ENCODE measurements around the gene SPEG.
"Not testable (repeated sequence)": the region's sequence is repeated elsewhere in the genome, so short reads cannot be mapped to it uniquely, and the experiment has no call there.

The SPEG gene

DNA sequence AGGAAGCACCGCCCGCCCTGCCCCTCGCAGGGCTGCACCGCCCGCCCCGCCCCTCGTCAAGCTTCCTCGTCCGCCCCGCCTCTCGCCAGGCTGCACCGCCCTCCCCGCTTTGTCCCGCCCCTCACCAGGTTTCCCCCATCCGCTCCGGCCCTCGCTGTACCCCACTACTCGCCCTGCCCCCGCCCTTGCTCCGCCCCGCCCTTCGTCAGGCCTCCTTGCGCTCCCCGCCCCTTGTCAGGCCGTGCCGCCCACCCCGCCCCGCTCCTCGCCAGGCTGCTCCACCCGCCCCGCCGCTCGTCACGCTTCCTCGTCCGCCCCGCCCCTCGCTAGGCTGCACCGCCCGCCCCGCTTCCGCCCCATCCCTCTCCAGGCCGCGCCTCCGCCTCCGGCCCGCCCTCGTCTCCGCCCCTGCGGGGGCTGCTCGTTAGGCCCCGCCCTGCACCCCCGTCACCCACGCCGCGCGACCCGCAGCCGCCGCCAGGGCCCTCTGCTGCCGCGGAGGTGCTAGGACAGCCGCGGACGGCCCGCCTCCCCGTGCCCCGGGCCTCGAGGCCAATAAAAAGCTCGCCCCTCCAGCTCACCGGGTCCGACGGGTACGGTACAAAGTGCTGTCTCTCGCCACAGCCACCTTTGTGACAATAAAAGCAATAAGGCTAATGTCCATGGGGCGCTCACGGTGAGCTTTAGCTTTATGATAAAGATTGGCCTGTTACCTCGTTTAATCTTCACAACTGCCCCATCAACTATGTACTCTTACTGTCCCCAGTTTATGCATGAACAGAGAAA lies 46.3 kb upstream of the SPEG start:
- TF ChIP-seq, protein P1, sequence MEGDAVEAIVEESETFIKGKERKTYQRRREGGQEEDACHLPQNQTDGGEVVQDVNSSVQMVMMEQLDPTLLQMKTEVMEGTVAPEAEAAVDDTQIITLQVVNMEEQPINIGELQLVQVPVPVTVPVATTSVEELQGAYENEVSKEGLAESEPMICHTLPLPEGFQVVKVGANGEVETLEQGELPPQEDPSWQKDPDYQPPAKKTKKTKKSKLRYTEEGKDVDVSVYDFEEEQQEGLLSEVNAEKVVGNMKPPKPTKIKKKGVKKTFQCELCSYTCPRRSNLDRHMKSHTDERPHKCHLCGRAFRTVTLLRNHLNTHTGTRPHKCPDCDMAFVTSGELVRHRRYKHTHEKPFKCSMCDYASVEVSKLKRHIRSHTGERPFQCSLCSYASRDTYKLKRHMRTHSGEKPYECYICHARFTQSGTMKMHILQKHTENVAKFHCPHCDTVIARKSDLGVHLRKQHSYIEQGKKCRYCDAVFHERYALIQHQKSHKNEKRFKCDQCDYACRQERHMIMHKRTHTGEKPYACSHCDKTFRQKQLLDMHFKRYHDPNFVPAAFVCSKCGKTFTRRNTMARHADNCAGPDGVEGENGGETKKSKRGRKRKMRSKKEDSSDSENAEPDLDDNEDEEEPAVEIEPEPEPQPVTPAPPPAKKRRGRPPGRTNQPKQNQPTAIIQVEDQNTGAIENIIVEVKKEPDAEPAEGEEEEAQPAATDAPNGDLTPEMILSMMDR (IDR thresholded peaks at IDR 0.05; ENCODE audit: borderline replicate concordance, control extremely low read depth, extremely low read depth, insufficient read depth, missing control alignments): peak; percentile 80
- in situ Hi-C loops (cut with MboI; ENCODE audit: low sequenced_read_pairs, unreplicated experiment): no loop called here
- peak; percentile 99 for DNase-seq (ENCODE audit: low spot score)

DNA sequence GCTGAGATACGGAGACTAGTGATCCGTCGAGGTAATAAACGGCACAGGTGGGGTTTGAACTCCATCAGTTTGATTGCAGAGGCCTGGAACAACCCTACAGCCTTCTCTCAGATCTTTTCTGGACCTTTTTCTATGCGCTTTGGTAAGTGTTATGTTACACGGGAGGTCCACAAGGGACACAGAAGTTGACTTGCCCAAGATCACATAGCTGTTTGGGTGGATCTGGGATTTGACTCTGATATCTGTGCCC lies 45.8 kb upstream of the SPEG start:
- DNase-seq (ENCODE audit: low spot score): no peak
- in situ Hi-C loops (cut with MboI; ENCODE audit: low sequenced_read_pairs, unreplicated experiment): no loop called here
- TF ChIP-seq, protein P1 (IDR thresholded peaks at IDR 0.05; ENCODE audit: borderline replicate concordance, control extremely low read depth, extremely low read depth, insufficient read depth, missing control alignments): no peak

DNA sequence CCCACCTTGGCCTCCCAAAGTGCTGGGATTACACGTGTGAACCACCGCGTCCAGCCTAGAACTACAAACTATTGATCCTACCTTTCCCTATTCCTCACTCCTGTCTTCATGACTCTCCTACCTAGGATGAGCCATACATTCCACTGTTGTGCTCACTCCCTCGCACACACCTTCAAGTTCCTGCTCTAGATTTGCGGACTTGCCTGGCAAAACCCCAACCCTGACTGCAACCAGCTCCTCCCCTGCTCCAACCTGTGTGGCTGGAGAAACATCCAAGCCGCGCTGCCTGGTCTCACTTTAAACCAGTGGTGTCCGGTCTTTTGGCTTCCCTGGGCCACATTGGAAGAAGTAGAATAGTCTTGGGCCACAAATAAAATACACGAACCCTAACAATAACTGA lies 41.9 kb upstream of the SPEG start:
- DNase-seq (ENCODE audit: low spot score): no peak
- TF ChIP-seq, protein P1 (IDR thresholded peaks at IDR 0.05; ENCODE audit: borderline replicate concordance, control extremely low read depth, extremely low read depth, insufficient read depth, missing control alignments): no peak
- in situ Hi-C loops (cut with MboI; ENCODE audit: low sequenced_read_pairs, unreplicated experiment): no loop called here

DNA sequence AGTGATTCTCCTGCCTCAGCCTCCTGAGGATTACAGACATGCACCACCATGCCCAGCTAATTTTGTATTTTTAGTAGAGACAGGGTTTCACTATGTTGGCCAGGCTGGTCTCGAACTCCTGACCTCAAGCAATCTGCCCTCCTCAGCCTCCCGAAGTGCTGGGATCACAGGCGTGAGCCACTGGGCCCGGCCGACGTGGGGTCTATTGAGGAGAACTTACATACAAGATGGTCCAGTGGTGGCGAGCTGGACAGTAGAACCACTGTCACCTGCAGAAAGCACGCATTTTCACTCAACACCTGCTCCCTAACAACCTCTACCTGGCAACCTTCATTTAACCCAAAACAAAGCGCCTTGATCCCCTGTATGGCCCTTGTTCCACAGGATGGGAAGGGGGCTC lies 39.6 kb upstream of the SPEG start:
- in situ Hi-C loops (cut with MboI; ENCODE audit: low sequenced_read_pairs, unreplicated experiment): not testable (repeated sequence)

DNA sequence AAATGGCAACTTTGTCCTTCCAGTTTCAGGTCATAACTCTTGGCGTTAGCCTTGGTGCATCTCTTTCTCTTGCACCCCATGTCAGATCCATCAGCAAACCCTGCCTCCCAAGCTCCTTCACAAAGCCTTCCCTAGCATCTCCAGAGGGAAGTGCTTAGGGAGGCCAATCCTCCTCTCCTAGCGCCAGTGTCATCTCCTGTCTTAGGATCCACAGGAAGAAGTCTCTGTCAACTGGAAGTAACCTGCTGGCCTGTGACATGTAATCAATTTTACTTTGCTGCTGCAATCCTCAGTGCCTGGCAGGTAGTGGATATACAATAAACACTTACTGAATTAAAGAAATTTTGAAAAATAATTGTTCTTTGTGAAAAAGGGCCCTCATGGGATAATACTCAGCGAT lies 39.0 kb upstream of the SPEG start:
- TF ChIP-seq, protein P1 (IDR thresholded peaks at IDR 0.05; ENCODE audit: borderline replicate concordance, control extremely low read depth, extremely low read depth, insufficient read depth, missing control alignments): no peak
- in situ Hi-C loops (cut with MboI; ENCODE audit: low sequenced_read_pairs, unreplicated experiment): no loop called here
- no peak for DNase-seq (ENCODE audit: low spot score)

More for the DNA sequence above, 39.6 kb upstream of the SPEG start:
- DNase-seq (ENCODE audit: low spot score): not testable (repeated sequence)

DNA sequence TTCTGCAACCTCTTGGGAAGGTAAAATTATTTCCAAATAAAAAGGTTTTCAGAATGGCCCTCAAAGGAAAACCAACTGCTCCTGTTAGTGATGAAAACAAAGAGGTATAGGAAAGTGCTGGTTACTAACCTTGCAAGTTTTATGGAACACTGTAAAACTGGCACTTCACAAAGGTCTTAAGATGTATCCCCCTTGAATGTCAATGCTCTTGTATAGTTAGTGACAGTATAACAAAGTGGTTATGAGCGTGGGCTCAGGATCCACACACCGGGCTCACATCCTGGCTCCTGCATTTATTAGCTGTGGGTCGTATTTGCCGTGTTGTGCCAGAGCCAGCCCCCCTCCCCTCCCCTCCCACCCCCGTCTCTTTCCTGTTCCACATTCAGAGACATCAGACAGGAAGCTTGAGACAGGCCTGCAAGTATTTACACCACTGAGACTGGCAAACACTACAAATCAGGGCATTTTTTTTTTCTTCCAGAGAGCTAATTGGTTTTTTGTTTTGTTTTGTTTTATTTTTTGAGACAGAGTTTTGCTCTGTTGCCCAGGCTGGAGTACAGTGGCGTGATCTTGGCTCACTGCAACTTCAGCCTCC lies 37.7 kb upstream of the SPEG start:
- TF ChIP-seq, protein P1 (IDR thresholded peaks at IDR 0.05; ENCODE audit: borderline replicate concordance, control extremely low read depth, extremely low read depth, insufficient read depth, missing control alignments): no peak
- no peak for DNase-seq (ENCODE audit: low spot score)
- in situ Hi-C loops (cut with MboI; ENCODE audit: low sequenced_read_pairs, unreplicated experiment): no loop called here

DNA sequence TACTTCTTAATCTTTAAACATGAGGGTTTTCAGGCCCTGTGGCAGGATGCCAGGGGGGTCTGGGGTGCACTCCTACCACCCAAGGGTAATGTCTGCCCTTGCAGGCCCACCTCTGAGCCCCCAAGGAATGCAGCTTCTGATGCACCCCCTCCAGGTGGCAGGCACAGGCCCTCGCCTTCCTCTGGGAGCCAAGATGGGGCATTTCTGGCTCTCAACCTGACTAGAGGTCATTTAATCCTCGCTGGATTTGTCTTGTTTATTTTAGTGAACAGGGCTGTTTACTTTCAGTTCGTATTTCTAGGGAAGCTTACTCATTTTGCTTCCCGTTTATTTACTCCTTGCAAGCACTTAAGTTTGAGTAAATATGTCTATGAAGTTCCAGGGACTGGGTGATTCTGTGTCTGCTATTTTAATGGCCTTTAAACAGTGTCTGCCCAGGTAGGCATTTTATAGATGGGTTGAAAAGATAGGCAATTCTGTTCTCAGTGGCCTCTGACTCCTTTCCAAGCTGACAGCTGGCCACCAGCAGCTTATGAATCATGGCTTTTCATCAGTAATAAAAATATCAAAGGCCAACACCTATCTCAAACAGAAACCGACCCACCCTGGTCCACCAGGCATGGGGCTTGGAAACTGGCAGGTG lies 35.8 kb upstream of the SPEG start:
- TF ChIP-seq, protein P1 (IDR thresholded peaks at IDR 0.05; ENCODE audit: borderline replicate concordance, control extremely low read depth, extremely low read depth, insufficient read depth, missing control alignments): no peak
- no peak for DNase-seq (ENCODE audit: low spot score)
- in situ Hi-C loops (cut with MboI; ENCODE audit: low sequenced_read_pairs, unreplicated experiment): no loop called here
